Neural crest cell (in vitro differentiated cells): ENCODE data around the gene PSMB7. TPM values are rescaled to one million over a fixed set of nuclear protein-coding genes. Genes with fewer than 3 reads are reported as not detected.
A peak's percentile ranks its signal among the peaks of the same experiment; 100 is the strongest.

Experiments
- DNase-seq: peaks from one replicate; pipeline ENCODE4 v3.0.0; 2021; ENCODE audit warnings: low read depth, mixed read lengths, low spot score
- H3K27ac Mint-ChIP-seq: one replicate; pipeline ENCODE4 v1.8.0; 2021; ENCODE audit warnings: mild to moderate bottlenecking, mixed read lengths; ENCODE audit not compliant: unreplicated experiment
- H3K27me3 Mint-ChIP-seq: 2 replicates; pipeline ENCODE4 v1.8.0; 2021; ENCODE audit warnings: low read depth, mild to moderate bottlenecking, mixed read lengths
- H3K36me3 Mint-ChIP-seq: 2 replicates; pipeline ENCODE4 v1.8.0; 2021; ENCODE audit warnings: low read depth, mild to moderate bottlenecking, mixed read lengths
- H3K4me1 Mint-ChIP-seq: 2 replicates; pipeline ENCODE4 v1.8.0; 2021; ENCODE audit warnings: mixed read lengths
- H3K4me3 Mint-ChIP-seq: one replicate; pipeline ENCODE4 v1.8.0; 2021; ENCODE audit warnings: mild to moderate bottlenecking, mixed read lengths
- H3K9me3 Mint-ChIP-seq: 2 replicates; pipeline ENCODE4 v1.8.0; 2021; ENCODE audit warnings: mixed read lengths
- CTCF ChIP-seq: fragments of 200-600 bp; sonication (generic); conservative IDR thresholded peaks from 2 replicates; pipeline ENCODE4 v1.5.0; 2021; ENCODE audit warnings: antibody characterized with exemption, mild to moderate bottlenecking
- total RNA-seq: library from RNA; stranded (reverse); gene quantifications from 2 replicates; pipeline ENCODE4 v1.2.1, GENCODE V29; 2021

PSMB7 gene
- total RNA-seq, 1 donor from 2014 or later, result 196 TPM

- H3K27me3 Mint-ChIP-seq, result no peaks in the 10 kb centered on the region
- DNase-seq, result no peak
- H3K4me1 Mint-ChIP-seq, result peaks cover 8% of the 10 kb centered on the region
- TF ChIP-seq CTCF, result no peak
- H3K4me3 Mint-ChIP-seq, result no peak overlapping the region
- H3K36me3 Mint-ChIP-seq, result peaks cover 2% of the 10 kb centered on the region
- no peaks in the 10 kb centered on the region for H3K9me3 Mint-ChIP-seq
- peak overlapping the region; percentile 27 for H3K27ac Mint-ChIP-seq
These were observed 111.5 kb downstream of the PSMB7 start for GRCh38 chr9:124303762-124304161.

Other genes starting within 250 kb of the PSMB7 start
- gene NEK6, start 157.5 kb downstream of the PSMB7 start, total RNA-seq, result 31.7 and 31.9 TPM in 2 replicates
- 0.44 TPM in 1 of 2 replicates, not detected in the other for gene ADGRD2, start 35.0 kb upstream of the PSMB7 start, total RNA-seq
- 0.35 and 0.50 TPM in 2 replicates for gene NR5A1, start 92.0 kb upstream of the PSMB7 start, total RNA-seq